HepG2 (cell line): ENCODE results near the gene GBP7. TPM values are rescaled to one million over a fixed set of nuclear protein-coding genes. Genes with fewer than 3 reads are reported as not detected.
"Not testable (repeated sequence)": the region's sequence is repeated elsewhere in the genome, so short reads cannot be mapped to it uniquely, and the experiment has no call there.

Experiments used
- ATAC-seq: fragments of 200-7000 bp; cut with Tn5 transposase; 3 replicates; pipeline ENCODE4 v1.9.1; 2020; ENCODE audit warnings: mild to moderate bottlenecking, moderate library complexity
- BruUV-seq: library from RNA; stranded (reverse); fragments of 400-500 nt; replicated peaks from 2 replicates; lab custom pipeline; 2021; lab: Mats Ljungman, UMichigan
- CTCF ChIA-PET: fragments of 300-600 bp; formaldehyde crosslinking; extraction: SDS; loops from one replicate; lab custom pipeline; 2021; ENCODE audit warnings: low total read pairs, inconsistent platforms, low intra/inter-chr PET ratio; lab: Yijun Ruan, JAX
- POLR2A ChIA-PET: fragments of 350-600 bp; sonication (Branson Sonifier 250); formaldehyde crosslinking; loops from one replicate; lab custom pipeline; 2020; ENCODE audit warnings: antibody characterized with exemption, inconsistent platforms; lab: Yijun Ruan, JAX
- DNase-seq: peaks from one replicate; pipeline ENCODE4 v3.0.0-alpha.2; 2015; ENCODE audit warnings: low spot score
- FAIRE-seq: peaks from 3 replicates; lab custom pipeline; 2011; peaks lifted over from hg19 to GRCh38; lab: Jason Lieb, UNC
- H2AFZ ChIP-seq: one replicate; pipeline ENCODE4 v1.6.1; 2011; ENCODE audit warnings: low read length, inconsistent platforms
- H3K27ac ChIP-seq: fragments of 300-600 bp; 3 replicates; pipeline ENCODE4 v1.8.0; 2011; ENCODE audit warnings: mixed run types, mild to moderate bottlenecking, mixed read lengths, low read length, inconsistent platforms; ENCODE audit not compliant: insufficient read depth; ENCODE audit errors: extremely low read length
- H3K27me3 ChIP-seq, 2 experiments: fragments of 200-600 bp in 1 of 2; 2 replicates in 1 of 2; 3 replicates in 1 of 2; pipeline versions ENCODE4 v1.6.0 to v1.8.0; 2011; ENCODE audit warnings: low read length in 2 of 2, mild to moderate bottlenecking in 2 of 2, moderate library complexity in 2 of 2, inconsistent platforms in 1 of 2; ENCODE audit not compliant: insufficient read depth in 2 of 2, control insufficient read depth in 1 of 2
- H3K36me3 ChIP-seq, 2 experiments: fragments of 200-600 bp in 1 of 2; replicated peaks in 1 of 2; 2 replicates in 1 of 2; 3 replicates in 1 of 2; pipeline versions ENCODE4 v1.5.1 to v1.8.0; 2011; ENCODE audit warnings: low read length in 2 of 2, inconsistent platforms in 1 of 2; ENCODE audit not compliant: insufficient read depth in 2 of 2, control insufficient read depth in 1 of 2
- H3K4me1 ChIP-seq: 2 replicates; pipeline ENCODE4 v1.5.1; 2012; ENCODE audit warnings: low read length, inconsistent platforms; ENCODE audit not compliant: insufficient read depth
- H3K4me2 ChIP-seq: 2 replicates; pipeline ENCODE4 v1.6.0; 2011; ENCODE audit warnings: low read depth, low read length, inconsistent platforms
- H3K4me3 ChIP-seq, 3 experiments: fragments of 200-600 bp in 1 of 3; sonication (generic), shearing (Covaris generic) in 1 of 3; replicated peaks in 1 of 3; 2 replicates each; pipeline ENCODE4 v1.5.1; 2011 to 2016; ENCODE audit warnings: low read length in 3 of 3, inconsistent platforms in 2 of 3, low read depth in 2 of 3, mild to moderate bottlenecking in 2 of 3, control low read depth in 1 of 3, mixed read lengths in 1 of 3; ENCODE audit not compliant: insufficient read depth in 1 of 3
- H3K79me2 ChIP-seq: one replicate; pipeline ENCODE4 v1.6.1; 2011; ENCODE audit warnings: low read length, inconsistent platforms; ENCODE audit not compliant: insufficient read depth
- H3K9ac ChIP-seq: 2 replicates; pipeline ENCODE4 v1.6.0; 2011; ENCODE audit warnings: mild to moderate bottlenecking, low read depth, low read length, inconsistent platforms; ENCODE audit not compliant: insufficient read depth
- H3K9me3 ChIP-seq: 2 replicates; pipeline ENCODE4 v1.5.1; 2012; ENCODE audit warnings: mild to moderate bottlenecking, low read length
- H4K20me1 ChIP-seq: 2 replicates; pipeline ENCODE4 v1.6.0; 2011; ENCODE audit warnings: inconsistent platforms, mild to moderate bottlenecking, low read length, moderate library complexity; ENCODE audit not compliant: insufficient read depth
- NFYB ChIP-seq: sonication (generic); formaldehyde crosslinking; IDR thresholded peaks from 2 replicates; pipeline ENCODE4 v1.4.0; 2020; ENCODE audit warnings: missing genetic modification reagents
- WGBS: methylation state at CpG from one replicate; pipeline ENCODE4 v1.1.6; 2017; ENCODE audit warnings: low lambda C conversion rate; 5-methylcytosine and 5-hydroxymethylcytosine counted together
- in situ Hi-C: cut with HindIII; loops from 2 replicates; pipeline ENCODE4 v1.10.0; 2017; ENCODE audit warnings: low pct_unique_long_range_greater_than_20kb; ENCODE audit not compliant: extremely low pct_ligation_motif_present
- intact Hi-C: fragments of 100-400 bp; cut with micrococcal nuclease; formaldehyde crosslinking; loops from one replicate; pipeline ENCODE4 v1.10.0; 2022; ENCODE audit not compliant: unreplicated experiment
- polyA plus RNA-seq, 8 experiments: library from polyadenylated mRNA; depleted of rRNA in 3 of 8; stranded (reverse) in 7 of 8; unstranded in 1 of 8; fragments of >200 nt; fragmentation: Illumina TruSeq in 4 of 8; extraction: Trizol in 4 of 8; gene quantifications; 2 replicates each; pipeline versions ENCODE4 v1.2.1 to v1.2.3, GENCODE V29; 2011 to 2016; ENCODE audit warnings: low read depth in 4 of 8, missing spikeins in 1 of 8, mixed read lengths in 1 of 8; ENCODE audit not compliant: insufficient read depth in 1 of 8
- total RNA-seq, 5 experiments: library from RNA; depleted of rRNA; stranded (reverse); fragments of >200 nt; fragmentation: Illumina TruSeq; extraction: Trizol; gene quantifications; 2 replicates each; pipeline ENCODE4 v1.2.3, GENCODE V29; 2016; ENCODE audit warnings: low read depth in 1 of 5
- TF ChIP-seq, protein P1 (sequence below): sonication (generic); formaldehyde crosslinking; IDR thresholded peaks from 2 replicates; pipeline ENCODE4 v1.4.0; 2020; ENCODE audit warnings: missing genetic modification reagents

GBP7 gene
- total and polyA plus RNA-seq, 2 of the 13 experiments (the other 11 are each of a cell fraction or from before 2014, with no cell fraction given), result not detected

- H3K9me3 ChIP-seq, DNase-seq, FAIRE-seq, H3K4me3 ChIP-seq, H3K9ac ChIP-seq, H3K79me2 ChIP-seq, BruUV-seq, CTCF ChIA-PET, H4K20me1 ChIP-seq, in situ Hi-C loops, ATAC-seq, POLR2A ChIA-PET, H3K27me3 ChIP-seq, H3K27ac ChIP-seq, H3K36me3 ChIP-seq, intact Hi-C loops, H2AFZ ChIP-seq: not testable (repeated sequence)
- H3K4me2 ChIP-seq, result 0 out of 2 replicates have a peak overlapping the region, but pooled peaks have one; percentile 63
- H3K4me1 ChIP-seq, result peaks cover 27% of the 10 kb centered on the region
- TF ChIP-seq, protein P1, sequence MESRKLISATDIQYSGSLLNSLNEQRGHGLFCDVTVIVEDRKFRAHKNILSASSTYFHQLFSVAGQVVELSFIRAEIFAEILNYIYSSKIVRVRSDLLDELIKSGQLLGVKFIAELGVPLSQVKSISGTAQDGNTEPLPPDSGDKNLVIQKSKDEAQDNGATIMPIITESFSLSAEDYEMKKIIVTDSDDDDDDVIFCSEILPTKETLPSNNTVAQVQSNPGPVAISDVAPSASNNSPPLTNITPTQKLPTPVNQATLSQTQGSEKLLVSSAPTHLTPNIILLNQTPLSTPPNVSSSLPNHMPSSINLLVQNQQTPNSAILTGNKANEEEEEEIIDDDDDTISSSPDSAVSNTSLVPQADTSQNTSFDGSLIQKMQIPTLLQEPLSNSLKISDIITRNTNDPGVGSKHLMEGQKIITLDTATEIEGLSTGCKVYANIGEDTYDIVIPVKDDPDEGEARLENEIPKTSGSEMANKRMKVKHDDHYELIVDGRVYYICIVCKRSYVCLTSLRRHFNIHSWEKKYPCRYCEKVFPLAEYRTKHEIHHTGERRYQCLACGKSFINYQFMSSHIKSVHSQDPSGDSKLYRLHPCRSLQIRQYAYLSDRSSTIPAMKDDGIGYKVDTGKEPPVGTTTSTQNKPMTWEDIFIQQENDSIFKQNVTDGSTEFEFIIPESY, result peak; percentile 68; the same call in 1 of the 2 replicates
- WGBS, result no CpG with 5 or more reads among the region's 31 CpGs
Measured at GRCh38 chr1:89128003-89128458, 47.8 kb downstream of the GBP7 start.

DNA sequence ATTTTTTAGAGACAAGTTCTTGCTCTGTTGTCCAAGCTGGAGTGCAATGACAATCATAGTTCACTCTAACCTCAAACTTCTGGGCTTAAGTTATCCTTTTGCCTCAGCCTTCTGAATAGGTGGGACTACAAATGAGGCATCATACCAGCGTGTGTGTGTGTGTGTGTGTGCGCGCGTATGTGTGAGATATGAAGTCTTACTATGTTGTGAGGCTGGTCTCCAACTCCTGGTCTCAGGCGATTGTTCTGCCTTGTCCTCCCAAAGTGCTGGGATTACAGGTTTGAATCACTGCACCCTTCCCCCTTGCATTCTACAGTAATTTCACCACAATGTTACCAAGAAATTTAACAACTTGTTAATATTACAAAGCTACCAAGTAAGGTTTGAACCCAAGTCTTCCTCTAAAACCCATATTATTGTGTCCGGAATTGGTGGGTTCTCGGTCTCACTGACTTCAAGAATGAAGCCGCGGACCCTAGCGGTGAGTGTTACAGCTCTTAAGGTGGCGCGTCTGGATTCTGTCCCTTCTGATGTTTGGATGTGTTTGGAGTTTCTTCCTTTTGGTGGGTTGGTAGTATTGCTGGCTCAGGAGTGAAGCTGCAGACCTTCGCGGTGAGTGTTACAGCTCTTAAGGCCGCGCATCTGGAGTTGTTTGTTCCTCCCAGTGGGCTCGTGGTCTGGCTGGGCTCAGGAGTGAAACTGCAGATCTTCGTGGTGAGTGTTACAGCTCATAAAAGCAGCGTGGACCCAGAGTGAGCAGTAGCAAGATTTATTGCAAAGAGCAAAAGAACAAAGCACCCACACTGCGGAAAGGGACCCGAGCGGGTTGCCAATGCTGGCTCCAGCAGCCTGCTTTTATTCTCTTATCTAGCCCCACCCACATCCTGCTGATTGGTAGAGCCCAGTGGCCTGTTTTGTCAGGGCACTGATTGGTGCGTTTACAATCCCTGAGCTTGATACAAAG lies 48.9 kb downstream of the GBP7 start:
- ATAC-seq, H3K79me2 ChIP-seq, CTCF ChIA-PET, H3K4me2 ChIP-seq, in situ Hi-C loops, BruUV-seq, DNase-seq, H4K20me1 ChIP-seq, H2AFZ ChIP-seq, H3K9ac ChIP-seq, H3K4me3 ChIP-seq, H3K36me3 ChIP-seq, FAIRE-seq, POLR2A ChIA-PET, H3K27ac ChIP-seq, H3K27me3 ChIP-seq, H3K9me3 ChIP-seq: not testable (repeated sequence)
- H3K4me1 ChIP-seq, result peaks cover 27% of the 10 kb centered on the region
- 88% methylated on average over 22 of the region's 23 CpGs for WGBS
- peak; percentile 52; the same call in 1 of the 2 replicates for TF ChIP-seq NFYB (CRISPR knock-in tag)
- intact Hi-C loops, result loop anchor here (1.0 kb wide), 1 partner anchor 129 kb away; no protein-coding TSS in a partner anchor
